ENCODE results near the gene C2orf76. TPM values are rescaled to one million over a fixed set of nuclear protein-coding genes. Genes with fewer than 3 reads are reported as not detected.

The C2orf76 gene
- total RNA-seq, 4 donors from 2014 or later: 6.8 to 32.4 (median 15.3) TPM

- TF ChIP-seq CTCF (IDR thresholded peaks at IDR 0.05; ENCODE audit: low read depth): no peak
Measured at GRCh38 chr2:119282996-119283511, 83.6 kb downstream of the C2orf76 start.

GRCh38 chr2:119282146-119282995 lies 84.3 kb downstream of the C2orf76 start:
- no peak for TF ChIP-seq CTCF (IDR thresholded peaks at IDR 0.05; ENCODE audit: low read depth)

GRCh38 chr2:119280680-119281079 lies 86.0 kb downstream of the C2orf76 start:
- TF ChIP-seq CTCF (IDR thresholded peaks at IDR 0.05; ENCODE audit: low read depth): no peak

GRCh38 chr2:119279666-119280065 lies 87.0 kb downstream of the C2orf76 start:
- TF ChIP-seq CTCF (IDR thresholded peaks at IDR 0.05; ENCODE audit: low read depth): no peak

GRCh38 chr2:119278946-119279345 lies 87.7 kb downstream of the C2orf76 start:
- no peak for TF ChIP-seq CTCF (IDR thresholded peaks at IDR 0.05; ENCODE audit: low read depth)

GRCh38 chr2:119276864-119277263 lies 89.8 kb downstream of the C2orf76 start:
- no peak for TF ChIP-seq CTCF (IDR thresholded peaks at IDR 0.05; ENCODE audit: low read depth)

- no peak for TF ChIP-seq CTCF (IDR thresholded peaks at IDR 0.05; ENCODE audit: low read depth)
Measured at GRCh38 chr2:119267604-119268003, 99.0 kb downstream of the C2orf76 start.
